Activated CD4-positive, alpha-beta T cell treated with anti-CD3 and anti-CD28 coated beads, Interleukin-2, Interleukin-4, amounts not matched to agents 100 ng/mL and 50 ng/mL, durations not matched to agents 16 hours and 8 hours (primary cell): Measurements from ENCODE around the gene MAN2A2.

Experiments
- DNase-seq: peaks from one replicate; pipeline ENCODE4 v3.0.0-alpha.2; 2020; ENCODE audit warnings: low spot score

MAN2A2 gene

DNA sequence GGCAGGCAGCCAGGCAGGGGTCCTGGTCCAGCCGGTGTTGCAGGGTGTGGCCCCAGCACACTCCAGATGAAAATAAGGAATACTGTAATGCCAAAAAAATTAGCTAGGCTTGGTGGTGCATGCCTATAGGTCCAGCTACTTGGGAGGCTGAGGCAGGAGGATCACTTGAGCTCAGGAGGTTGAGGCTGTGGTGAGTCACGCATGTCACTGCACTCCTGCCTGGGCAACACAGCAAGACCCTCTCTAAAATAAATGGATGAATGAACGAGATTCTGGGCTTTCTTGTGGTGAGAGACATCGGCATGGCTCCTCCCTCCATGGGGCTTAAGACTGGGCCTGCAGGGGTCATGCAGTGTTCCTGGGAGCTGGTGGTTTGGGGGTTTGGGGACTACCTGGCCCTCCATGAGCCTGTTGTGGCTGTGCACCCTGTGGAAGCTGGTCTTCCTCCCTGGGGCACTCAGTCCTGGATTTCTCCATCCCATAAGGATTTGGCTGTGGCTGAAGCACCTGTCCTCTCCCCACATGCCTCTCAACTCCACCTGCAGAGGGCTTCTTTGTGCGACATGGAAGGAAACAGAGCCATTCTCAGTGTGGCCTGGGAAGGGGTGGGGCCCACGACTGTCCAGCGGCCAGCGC is 44.0 kb downstream of the MAN2A2 start:
- DNase-seq, result no peak

DNA sequence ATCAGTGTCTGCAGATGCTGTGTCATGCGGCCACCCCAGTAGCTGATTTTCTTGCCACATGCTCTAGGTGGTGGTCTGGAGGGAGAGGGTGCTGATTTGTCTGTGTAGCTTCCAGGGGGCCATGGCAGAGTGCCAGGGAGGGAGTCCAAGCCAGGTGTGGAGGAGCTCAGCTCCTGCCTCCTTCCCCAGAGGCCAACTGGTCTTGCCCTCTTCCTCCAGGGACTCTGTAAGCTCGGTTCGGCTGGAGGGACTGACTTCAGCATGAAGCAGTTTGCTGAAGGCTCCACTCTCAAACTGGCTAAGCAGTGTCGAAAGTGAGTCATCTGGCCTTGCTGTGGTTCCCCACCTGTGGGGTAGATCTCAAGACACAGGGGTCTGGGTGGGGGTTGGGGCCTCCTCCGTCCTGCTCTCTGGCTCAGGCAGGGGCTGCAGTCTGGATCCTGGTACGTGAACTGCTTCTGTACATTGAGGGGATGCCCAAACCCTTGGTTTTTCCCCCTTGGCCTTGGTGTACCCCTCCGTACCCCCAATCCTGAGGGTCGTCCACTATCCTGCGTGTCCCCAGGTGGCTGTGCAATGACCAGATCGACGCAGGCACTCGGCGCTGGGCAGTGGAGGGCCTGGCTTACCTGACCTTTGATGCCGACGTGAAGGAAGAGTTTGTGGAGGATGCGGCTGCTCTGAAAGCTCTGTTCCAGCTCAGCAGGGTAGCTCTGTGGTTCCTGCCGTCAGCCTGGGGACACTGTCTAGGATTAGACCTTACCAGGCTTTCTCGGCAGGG is 44.7 kb downstream of the MAN2A2 start:
- DNase-seq, result no peak

DNA sequence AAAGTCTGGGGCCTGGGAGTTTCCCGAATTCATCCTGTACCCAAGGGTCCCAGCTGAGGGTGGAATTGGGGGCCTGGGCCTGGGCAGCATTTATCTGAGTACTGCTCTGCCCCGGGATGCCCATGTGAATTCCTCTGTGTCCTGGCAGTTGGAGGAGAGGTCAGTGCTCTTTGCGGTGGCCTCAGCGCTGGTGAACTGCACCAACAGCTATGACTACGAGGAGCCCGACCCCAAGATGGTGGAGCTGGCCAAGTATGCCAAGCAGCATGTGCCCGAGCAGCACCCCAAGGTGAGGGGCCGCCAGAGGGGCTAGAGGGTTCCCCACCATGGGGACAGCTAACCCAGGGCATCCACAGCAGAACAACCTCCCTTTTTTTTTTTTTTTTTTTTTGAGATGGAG is 45.4 kb downstream of the MAN2A2 start:
- no peak for DNase-seq

DNA sequence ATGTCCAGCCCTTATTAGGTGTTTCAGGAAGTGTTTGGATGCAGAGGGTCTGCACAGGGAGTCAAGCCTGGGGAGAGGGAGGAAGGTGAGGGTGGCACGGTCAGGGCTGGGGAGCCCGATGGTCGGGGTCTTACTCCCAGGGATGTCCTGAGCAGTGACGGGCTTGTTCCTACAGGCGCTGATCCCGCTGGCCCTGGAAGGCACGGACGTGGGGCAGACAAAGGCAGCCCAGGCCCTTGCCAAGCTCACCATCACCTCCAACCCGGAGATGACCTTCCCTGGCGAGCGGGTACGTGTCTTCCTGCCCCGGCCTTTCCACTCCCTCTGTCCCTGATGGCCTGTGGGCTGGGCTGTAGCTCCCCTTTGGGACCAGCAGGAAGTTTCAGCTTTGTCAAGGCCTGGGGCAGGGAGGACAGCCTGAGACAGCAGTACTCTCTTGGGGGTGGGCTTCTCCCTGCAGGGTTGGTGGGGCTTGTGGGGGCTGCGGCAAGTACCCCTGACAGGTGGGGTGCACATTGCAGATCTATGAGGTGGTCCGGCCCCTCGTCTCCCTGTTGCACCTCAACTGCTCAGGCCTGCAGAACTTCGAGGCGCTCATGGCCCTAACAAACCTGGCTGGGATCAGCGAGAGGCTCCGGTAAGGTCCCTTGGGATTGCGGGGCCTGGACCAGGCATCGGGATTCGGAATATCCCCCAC is 47.0 kb downstream of the MAN2A2 start:
- DNase-seq, result no peak

DNA sequence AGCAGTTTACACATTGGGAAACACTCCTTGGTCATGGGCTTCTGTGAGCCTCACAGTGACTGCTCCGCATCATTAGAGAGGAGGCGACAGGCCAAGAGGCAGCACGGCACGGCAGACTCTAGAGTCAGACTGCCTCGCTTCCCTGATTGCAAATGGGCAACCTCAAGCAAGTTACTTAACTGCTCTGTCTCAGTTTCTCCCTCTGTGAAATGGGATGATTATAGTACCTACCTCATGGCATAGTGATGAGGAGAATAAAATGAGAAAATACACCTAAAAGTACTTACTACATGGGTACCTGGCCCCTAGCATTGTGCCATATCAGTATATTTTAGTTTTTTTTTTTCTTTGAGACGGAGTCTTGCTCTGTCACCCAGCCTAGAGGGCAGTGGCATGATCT is 47.6 kb downstream of the MAN2A2 start:
- no peak for DNase-seq

DNA sequence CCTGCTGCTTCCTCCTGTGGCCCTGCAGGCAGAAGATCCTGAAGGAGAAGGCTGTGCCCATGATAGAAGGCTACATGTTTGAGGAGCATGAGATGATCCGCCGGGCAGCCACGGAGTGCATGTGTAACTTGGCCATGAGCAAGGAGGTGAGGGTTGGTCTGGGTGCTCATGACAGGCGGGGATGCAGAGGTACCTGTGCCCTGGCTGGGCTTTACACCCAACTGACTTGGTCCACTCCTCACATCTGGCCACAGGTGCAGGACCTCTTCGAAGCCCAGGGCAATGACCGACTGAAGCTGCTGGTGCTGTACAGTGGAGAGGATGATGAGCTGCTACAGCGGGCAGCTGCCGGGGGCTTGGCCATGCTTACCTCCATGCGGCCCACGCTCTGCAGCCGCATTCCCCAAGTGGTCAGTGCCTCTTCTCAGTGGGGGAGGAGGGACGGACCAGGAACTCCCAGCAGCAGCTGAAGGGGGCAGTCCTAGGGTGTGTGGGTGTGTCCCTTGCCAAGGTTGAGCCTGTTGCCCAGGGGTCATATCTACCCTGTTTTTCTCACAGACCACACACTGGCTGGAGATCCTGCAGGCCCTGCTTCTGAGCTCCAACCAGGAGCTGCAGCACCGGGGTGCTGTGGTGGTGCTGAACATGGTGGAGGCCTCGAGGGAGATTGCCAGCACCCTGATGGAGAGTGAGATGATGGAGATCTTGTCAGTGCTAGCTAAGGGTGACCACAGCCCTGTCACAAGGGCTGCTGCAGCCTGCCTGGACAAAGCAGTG is 50.0 kb downstream of the MAN2A2 start:
- DNase-seq, result no peak

DNA sequence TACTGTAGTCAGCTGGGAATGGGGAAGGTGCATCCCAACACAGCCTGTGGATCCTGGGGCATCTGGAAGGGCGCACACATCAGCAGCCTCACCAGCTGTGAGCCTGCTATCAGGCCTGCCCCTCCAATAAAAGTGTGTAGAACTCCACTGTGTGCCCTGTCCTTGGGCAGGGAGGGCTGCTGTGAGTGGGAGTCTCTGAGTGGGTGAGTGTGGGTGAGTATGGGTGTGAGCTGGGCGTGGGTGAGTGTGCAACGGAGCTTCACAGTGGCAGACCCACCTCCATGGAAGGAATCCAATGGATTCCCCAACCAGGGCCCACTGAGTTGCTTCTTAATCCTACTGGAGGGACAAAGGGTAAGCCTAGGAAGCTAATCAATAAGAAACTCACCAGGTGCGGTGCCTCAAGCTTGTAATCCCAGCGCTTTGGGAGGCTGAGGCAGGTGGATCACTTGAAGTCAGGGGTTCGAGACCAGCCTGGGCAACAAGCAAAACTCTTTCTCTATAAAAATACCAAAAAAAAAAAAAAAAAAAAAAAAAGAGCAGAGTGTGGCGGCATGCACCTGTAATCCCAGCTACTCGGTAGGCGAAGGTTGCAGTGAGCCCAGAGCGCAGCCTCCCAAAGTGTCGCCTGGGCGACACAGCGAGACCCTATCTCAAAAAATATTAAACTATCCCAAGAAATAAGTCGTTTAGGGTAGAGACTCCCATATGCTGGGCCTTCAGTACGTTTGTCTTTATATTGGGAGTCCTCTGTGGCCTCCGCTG is 51.0 kb downstream of the MAN2A2 start:
- DNase-seq, result no peak

DNA sequence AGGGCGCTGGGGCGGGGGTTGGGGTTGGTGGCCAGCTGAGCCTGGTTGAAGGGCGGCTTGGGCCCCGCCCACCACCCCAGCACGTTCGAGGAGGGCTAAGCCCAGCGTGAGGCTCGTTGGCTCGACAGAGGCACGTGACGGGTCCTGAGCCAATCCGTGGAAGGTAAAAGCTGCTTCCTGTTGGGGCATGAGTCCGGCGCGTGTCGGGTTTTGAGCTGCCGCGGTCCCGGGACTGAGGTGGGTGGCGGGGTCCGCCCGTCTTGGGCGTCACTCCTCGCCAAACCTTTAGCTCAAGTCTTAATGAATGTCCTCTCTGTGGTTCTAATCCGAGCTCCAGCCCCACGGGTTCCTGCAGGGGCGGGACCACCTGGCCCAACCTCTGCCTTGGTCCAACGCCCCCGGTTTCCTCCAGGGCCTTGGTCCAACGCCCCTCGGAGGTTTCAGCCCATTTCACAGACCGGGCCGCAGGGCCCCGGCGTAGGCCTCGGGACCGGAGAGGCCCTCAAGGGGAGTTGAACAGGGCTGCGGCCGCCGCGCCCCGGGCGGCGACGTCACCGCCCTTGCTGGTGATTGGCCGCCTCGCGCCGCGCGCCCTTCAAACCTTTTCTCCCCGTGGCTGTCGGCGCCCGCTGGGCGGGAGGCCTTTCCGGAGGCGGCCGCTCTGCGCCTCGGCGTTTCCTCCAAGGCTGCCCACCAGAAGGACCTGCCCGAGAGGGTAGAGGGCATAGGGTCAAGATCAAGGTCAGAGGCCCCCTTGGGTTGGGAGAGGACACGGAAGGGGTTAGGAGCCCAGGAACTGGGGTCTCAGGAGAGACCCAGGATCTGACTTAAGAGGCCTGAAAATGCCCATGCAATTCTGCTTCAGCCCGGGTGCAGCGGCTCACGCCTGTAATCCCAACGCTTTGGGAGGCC is 51.9 kb downstream of the MAN2A2 start, which contains the start of gene RCCD1:
RCCD1 (plus strand) TSS at position 173 of the 912 bp plus-strand sequence. CDS start 1,851 bp downstream, outside the sequence.
- peak; percentile 97 for DNase-seq

DNA sequence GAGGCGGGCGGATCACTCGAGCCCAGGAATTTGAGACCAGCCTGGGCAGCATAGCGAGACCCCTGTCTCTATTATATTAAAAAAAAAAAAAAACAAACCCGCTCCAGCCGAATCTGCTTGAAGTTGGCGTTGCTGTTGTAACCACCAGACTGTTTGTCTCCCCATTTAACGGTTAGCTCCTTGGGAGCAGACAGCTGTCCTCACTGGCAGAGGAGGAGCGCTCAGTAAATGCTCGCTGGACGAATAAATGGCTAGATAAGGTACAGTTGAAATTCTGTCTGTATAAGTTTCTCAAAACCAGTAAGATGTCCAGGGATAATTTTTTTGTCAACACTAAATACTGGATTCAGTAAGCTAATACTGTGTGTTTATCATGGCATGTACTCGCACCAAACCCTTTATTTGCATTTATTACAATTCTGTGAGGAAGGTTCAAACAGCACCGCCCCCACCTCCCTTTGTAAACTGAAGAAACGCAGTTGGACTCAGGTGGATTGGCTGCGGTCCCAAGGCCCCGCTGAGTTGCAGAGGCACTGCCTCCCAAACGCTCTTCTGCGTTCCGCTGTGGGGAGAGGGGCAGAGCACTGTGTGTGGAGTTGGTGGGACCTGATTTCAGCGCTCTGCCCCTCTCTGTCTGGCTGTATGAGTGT is 52.6 kb downstream of the MAN2A2 start:
- DNase-seq, result no peak

DNA sequence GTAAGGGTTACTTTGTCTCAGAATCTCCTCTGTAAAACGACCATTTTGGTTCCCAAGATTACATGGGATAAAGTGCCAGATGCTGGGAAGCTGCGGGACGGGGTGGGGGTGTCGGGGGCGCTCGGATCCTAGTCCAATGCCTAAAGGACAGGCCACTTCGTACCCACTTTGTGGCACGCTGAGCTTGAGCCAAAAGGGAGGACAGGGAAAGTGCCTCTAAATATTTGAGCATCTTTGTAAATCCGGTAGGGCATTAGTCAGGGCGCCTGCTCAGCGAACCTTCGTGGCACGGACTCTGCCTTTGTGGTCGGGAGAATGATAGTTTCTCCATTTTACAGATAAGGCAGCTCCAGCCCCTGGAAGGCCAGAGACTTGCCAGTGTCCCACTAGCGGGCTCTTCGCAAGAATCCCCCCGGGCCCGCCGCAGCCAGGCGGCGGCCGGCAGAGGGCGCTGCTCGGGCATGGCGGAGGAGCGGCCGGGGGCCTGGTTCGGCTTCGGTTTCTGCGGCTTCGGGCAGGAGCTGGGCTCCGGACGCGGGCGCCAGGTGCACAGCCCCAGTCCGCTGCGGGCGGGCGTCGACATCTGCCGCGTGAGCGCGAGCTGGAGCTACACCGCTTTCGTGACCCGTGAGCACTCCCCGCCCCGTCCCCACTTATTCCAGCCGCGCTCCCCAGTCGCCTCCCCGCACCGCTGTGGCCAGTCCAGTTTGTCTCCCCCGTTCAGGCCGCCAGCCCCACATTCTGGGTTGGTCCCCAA is 53.4 kb downstream of the MAN2A2 start:
- DNase-seq, result peak; percentile 69

DNA sequence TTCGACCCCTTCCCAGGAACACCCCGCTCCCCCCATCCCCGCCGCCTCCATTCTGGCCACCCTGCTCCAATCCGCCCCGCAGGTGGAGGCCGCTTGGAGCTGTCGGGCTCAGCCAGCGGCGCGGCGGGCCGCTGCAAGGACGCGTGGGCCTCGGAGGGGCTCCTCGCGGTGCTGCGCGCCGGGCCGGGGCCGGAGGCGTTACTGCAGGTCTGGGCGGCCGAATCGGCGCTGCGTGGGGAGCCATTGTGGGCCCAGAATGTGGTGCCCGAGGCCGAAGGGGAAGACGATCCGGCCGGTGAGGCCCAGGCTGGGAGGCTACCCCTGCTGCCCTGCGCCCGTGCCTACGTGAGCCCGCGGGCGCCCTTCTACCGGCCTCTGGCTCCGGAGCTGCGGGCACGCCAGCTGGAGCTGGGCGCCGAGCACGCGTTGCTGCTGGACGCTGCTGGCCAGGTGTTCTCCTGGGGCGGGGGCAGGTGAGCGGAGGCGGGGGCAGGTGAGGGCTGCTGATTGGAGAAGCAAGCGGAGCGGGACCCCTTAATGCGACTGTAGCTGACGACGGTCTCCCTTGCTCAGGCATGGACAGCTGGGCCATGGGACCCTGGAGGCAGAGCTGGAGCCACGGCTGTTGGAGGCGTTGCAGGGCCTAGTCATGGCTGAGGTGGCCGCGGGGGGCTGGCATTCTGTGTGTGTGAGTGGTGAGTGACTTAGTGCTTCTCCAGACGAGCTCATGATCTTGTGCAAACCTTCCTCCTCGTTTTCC is 54.1 kb downstream of the MAN2A2 start:
- no peak for DNase-seq

DNA sequence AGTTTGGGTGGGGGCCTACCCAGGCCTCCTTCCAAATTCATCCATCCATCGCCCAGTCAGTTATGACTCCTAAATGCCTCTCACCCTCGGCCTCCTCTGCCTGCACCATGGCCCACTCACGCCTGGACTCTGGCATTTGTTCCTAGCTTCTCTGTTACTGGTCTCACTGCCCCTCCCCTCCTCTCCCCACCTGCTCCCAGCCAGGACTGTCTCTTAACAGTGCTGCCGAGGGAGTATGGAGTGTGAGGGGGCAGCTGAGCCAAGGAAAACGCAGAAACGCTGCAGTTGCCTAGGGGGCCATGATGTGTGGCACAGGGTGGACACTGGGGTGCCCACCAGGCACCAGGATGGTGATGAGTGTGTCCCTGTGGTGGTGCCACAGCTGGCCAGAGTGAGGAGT is 54.7 kb downstream of the MAN2A2 start:
- no peak for DNase-seq

DNA sequence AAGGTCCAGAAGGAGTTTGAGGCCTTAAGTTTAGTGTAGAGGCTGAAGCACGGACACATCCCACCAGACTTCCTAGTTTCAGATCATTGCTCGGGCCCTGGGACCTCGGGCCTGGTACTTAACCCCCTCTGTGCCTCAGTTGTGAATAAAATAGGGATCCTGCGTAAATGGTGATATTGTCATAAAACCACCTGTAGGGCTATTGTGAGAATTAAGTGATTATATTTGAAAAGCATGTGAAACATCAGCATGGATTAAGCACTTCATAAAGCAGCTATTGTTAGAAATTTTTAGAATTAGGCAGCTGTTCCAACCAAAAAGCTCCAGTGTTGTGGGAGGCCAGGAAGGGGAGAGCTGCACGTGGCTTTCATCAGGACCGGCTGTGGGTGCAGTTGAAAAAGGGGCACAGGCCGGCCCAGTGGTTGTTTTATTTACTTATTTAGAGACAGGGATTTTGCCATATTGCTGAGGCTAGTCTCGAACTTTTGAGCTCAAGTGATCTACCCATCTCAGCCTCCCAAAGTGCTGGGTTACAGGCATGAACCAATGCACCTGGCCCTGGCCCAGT is 56.0 kb downstream of the MAN2A2 start:
- no peak for DNase-seq

DNA sequence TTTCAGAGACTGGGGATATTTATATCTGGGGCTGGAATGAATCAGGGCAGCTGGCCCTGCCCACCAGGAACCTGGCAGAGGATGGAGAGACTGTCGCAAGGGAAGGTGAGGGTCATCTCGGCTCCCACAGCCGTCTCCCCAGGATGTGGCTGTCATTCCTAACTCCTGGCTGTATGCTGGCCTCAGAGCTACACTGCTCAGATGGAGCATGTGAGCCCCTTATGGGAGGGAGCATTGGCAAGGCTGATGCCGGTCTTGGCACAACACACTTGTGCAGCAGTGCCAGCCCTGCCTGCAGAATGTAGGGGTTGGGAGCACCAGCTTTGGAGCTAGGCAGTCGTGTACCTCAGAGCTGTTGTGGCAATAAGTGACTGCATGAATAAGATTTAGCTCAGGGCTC is 56.8 kb downstream of the MAN2A2 start:
- DNase-seq, result no peak

DNA sequence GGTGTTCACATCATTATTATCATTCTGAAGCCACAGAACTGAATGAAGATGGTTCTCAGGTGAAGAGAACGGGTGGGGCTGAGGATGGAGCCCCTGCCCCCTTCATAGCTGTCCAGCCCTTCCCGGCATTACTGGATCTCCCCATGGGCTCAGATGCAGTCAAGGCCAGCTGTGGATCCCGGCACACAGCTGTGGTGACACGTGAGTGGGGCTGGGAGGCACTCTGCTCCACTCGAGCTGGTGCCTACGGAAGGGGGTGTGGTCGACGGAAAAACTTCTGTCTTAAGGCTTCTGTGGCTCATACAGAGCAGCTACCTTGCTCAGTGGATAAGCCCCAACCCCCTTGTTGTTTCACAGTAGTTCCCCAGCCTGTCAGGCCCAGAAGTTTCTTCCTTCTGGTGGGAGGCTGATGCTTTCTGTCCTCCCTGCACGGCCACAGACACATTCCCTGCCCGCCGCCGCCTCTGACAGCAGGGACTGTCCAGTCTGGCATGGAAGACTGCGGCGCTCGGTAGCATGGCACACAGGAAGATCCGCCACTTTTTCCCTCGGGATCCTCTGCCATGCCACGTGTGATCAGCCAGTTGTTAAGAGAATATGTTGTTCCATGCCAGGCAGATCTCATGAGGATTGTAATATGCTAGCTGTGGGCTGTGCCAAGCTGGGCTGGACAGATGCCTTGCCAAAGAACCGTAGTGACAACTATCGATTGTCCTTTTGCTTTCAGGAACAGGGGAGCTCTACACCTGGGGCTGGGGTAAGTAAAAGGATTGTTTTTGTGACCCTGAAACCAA is 57.4 kb downstream of the MAN2A2 start:
- DNase-seq, result no peak

DNA sequence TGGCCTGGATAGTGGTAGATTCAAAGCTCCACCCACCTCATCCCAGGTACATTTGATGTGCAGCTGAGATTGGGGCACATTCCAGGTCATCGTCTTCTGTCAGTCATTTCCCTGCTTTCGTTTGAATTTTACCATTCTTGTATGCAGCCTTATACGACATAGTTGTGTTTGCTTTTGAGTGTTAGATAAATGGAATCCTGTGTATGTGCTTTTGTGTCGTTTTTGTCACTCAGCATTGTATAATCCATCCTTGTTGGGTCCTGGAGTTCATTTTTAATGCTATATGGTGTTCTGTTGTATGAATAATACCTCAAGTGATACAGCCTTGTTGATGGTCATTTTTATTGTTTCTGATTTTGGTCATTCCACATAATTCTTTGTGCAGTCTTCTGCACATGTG is 58.9 kb downstream of the MAN2A2 start:
- DNase-seq, result no peak

DNA sequence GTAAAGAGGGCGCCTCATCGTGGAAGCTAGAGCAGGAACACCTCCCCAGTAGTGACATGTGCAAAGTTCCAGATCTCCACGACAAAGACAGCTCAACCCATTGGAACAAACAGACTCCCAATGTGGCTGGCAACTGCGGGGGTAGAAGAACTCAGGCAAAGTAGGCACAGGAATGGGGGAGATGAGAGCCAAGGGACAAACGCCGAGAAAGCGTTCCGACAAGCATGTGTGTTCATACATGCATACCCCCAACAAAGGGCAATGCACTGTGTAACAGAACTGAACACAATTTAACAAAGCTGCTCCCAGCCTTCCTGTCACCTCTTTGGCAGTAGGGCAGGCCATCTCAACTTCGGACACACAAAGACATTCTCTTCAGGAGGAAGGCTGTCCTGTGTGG is 63.2 kb downstream of the MAN2A2 start:
- DNase-seq, result no peak
